Vagina (tissue), 2 donors: ENCODE results near the gene MGMT. TPM values are rescaled to one million over a fixed set of nuclear protein-coding genes. Genes with fewer than 3 reads are reported as not detected.

ENCODE experiments used
- DNase-seq, 2 donors: peaks; one replicate each; pipeline ENCODE4 v3.0.0-alpha.2; 2017; ENCODE audit errors: extremely low spot score in 2 of 2
- H3K27ac ChIP-seq: fragments of 200-600 bp; sonication (generic); one replicate; pipeline ENCODE4 v1.5.1; 2019
- H3K27me3 ChIP-seq: fragments of 200-600 bp; sonication (generic); one replicate; pipeline ENCODE4 v1.5.1; 2019
- H3K36me3 ChIP-seq, 2 donors: fragments of 200-600 bp; sonication (generic); one replicate each; pipeline ENCODE4 v1.5.1; 2017 to 2019
- H3K4me1 ChIP-seq: fragments of 200-600 bp; sonication (generic); one replicate; pipeline ENCODE4 v1.5.1; 2019
- H3K4me3 ChIP-seq, 2 donors: fragments of 200-600 bp; sonication (generic); 1 replicate in 1 of 2; 2 replicates in 1 of 2; pipeline ENCODE4 v1.5.1; 2016 to 2019
- H3K9me3 ChIP-seq: fragments of 200-600 bp; sonication (generic); one replicate; pipeline ENCODE4 v1.5.1; 2019
- POLR2A ChIP-seq, 2 donors: fragments of 450-650 bp; IDR thresholded peaks; one replicate each; pipeline ENCODE4 v1.6.1; 2017; ENCODE audit warnings: antibody characterized with exemption in 2 of 2, mild to moderate bottlenecking in 2 of 2, moderate library complexity in 2 of 2
- POLR2AphosphoS5 ChIP-seq, 2 donors: sonication (generic); formaldehyde crosslinking; IDR thresholded peaks; one replicate each; pipeline ENCODE4 v1.9.0; 2017; ENCODE audit warnings: antibody characterized with exemption in 2 of 2, mild to moderate bottlenecking in 2 of 2, low read depth in 1 of 2; ENCODE audit not compliant: insufficient read depth in 1 of 2
- intact Hi-C: fragments of 100-400 bp; cut with DNase I; formaldehyde crosslinking; loops from one replicate; pipeline ENCODE4 v1.15.1; 2023
- total RNA-seq: library from RNA; depleted of rRNA; stranded (reverse); fragments of >200 nt; gene quantifications from one replicate; pipeline ENCODE4 v1.2.3, GENCODE V29; 2016
- TF ChIP-seq, protein P1 (sequence below), 3 experiments: fragments of 450-650 bp in 2 of 3; fragments of 200-600 bp in 1 of 3; sonication (generic) in 1 of 3; IDR thresholded peaks; one replicate each; pipeline ENCODE4 v1.5.1; 2017 to 2019; ENCODE audit warnings: antibody characterized with exemption in 3 of 3, mild to moderate bottlenecking in 2 of 3, moderate library complexity in 2 of 3

Gene MGMT
- total RNA-seq, 1 donor from 2014 or later = 16.0 TPM

DNA sequence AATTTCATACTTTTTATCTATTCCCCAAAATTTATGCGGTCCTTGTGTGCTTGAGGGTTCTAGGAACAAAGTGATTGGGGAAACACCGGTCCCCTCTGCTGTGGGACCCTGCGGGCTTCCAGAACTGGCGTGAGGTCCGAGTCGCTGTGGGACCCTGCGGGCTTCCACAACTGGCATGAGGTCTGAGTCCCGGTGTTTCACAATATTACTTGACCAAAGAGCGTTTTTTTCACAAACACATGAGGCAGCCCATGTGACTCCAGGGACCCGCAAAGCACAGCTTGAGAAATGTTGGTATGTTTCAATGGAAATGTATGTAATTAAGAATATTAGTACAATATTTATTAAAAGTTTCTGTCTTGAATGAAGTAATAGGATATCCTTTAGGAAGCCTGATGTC, 212.2 kb downstream of the MGMT start:
- TF ChIP-seq POLR2AphosphoS5 (IDR thresholded peaks at IDR 0.05; ENCODE audit: insufficient read depth in 1 of 2, low read depth in 1 of 2) (no peak), POLR2A (IDR thresholded peaks at IDR 0.05) (no peak)
- TF ChIP-seq, protein P1, sequence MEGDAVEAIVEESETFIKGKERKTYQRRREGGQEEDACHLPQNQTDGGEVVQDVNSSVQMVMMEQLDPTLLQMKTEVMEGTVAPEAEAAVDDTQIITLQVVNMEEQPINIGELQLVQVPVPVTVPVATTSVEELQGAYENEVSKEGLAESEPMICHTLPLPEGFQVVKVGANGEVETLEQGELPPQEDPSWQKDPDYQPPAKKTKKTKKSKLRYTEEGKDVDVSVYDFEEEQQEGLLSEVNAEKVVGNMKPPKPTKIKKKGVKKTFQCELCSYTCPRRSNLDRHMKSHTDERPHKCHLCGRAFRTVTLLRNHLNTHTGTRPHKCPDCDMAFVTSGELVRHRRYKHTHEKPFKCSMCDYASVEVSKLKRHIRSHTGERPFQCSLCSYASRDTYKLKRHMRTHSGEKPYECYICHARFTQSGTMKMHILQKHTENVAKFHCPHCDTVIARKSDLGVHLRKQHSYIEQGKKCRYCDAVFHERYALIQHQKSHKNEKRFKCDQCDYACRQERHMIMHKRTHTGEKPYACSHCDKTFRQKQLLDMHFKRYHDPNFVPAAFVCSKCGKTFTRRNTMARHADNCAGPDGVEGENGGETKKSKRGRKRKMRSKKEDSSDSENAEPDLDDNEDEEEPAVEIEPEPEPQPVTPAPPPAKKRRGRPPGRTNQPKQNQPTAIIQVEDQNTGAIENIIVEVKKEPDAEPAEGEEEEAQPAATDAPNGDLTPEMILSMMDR (IDR thresholded peaks at IDR 0.05) = no peak
- intact Hi-C loops = no loop called here
- peak in 1 of 2 donors; percentile 11 for DNase-seq

DNA sequence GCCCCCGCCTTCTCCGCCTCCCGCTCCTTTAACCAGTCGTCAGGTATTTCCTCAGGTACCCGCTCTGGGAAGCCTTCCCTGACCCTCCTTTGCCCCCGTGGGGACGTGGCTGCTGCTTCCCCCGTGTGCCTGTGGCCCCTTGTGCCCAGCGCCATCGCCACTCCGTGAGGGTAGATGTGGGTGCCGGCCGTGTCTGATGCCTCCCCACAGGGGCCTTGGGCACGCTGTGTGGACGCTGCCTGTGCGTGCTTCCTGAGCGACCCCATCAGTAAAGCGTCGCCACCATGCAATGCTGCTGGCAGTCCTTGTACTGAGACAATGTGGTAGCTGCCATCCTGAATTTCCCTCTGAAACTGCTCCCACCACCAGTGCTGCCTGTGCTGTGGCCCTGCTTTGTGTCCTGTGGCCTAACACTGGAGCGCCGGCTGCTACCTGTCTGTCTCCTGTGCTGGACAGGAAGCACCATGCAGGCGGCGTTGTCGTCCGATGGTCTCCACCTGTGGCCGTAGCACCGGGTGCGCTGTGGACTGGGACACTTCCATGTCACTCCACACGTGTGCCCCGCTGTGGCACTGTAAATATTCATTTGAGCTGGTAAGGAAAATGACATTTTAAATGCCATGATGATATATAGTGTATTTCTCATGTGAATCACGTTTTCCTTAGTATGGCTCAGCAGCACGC, 213.8 kb downstream of the MGMT start:
- Histone ChIP-seq H3K27me3 (no peaks in the 10 kb centered on the region), H3K4me1 (no peaks in the 10 kb centered on the region), H3K36me3 (no peaks in the 10 kb centered on the region), H3K27ac (no peak overlapping the region), H3K4me3 (no peak overlapping the region), H3K9me3 (no peaks in the 10 kb centered on the region)
- no peak for TF ChIP-seq POLR2A (IDR thresholded peaks at IDR 0.05)
- no peak for TF ChIP-seq POLR2AphosphoS5 (IDR thresholded peaks at IDR 0.05; ENCODE audit: insufficient read depth in 1 of 2, low read depth in 1 of 2)
- TF ChIP-seq, protein P1 (IDR thresholded peaks at IDR 0.05) = no peak
- intact Hi-C loops = no loop called here
- DNase-seq = peak in 1 of 2 donors; percentile 47

More for the DNA sequence above, 212.2 kb downstream of the MGMT start:
- Histone ChIP-seq H3K27ac (no peak overlapping the region), H3K27me3 (no peaks in the 10 kb centered on the region), H3K4me3 (no peak overlapping the region), H3K9me3 (no peaks in the 10 kb centered on the region), H3K36me3 (no peaks in the 10 kb centered on the region), H3K4me1 (no peaks in the 10 kb centered on the region)

DNA sequence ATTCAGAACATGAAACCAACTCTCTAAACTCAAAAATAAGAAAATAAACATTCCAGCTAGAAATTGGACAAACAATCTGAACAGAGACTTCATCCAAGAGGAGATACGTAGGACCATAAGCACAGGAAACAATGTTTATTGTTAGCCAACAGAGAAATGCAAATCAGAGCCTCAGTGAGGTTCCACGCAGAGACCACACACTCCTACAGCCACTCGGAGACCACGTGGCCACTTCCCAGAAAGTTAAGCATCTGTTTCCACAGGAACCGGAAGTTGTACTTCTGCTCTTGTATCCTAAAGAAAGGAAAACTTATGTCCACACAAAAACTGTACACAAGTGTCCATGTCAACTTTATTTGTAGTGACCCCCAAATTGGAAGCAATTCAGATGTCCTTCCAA, 214.8 kb downstream of the MGMT start:
- H3K27ac ChIP-seq = no peak overlapping the region
- TF ChIP-seq, protein P1 (IDR thresholded peaks at IDR 0.05) = no peak
- TF ChIP-seq POLR2AphosphoS5 (IDR thresholded peaks at IDR 0.05; ENCODE audit: insufficient read depth in 1 of 2, low read depth in 1 of 2) (no peak), POLR2A (IDR thresholded peaks at IDR 0.05) (no peak)
- DNase-seq = peak in 1 of 2 donors; percentile 6

DNA sequence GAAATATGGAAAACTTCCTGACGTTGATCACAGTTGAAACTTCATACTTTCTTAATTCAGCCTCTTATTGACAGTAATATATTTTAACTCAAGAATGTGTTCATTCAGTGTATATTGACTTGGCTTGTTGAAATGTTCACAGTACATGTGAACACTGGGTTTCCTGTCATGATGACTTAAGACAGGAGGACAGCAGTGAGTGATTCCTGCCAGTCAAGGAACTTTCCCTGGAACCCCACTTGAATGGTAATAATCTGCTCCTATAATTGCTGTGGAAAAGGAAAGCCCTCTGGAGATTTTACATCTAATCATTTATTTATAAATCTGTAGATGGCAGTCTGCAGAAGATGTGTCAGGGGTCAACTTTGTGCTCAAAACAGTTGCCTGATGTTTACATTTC, 216.5 kb downstream of the MGMT start:
- no peak for DNase-seq
- no peaks in the 10 kb centered on the region for H3K9me3 ChIP-seq
- TF ChIP-seq, protein P1 (IDR thresholded peaks at IDR 0.05) = no peak
- no peak for TF ChIP-seq POLR2A (IDR thresholded peaks at IDR 0.05)
- H3K4me3 ChIP-seq = no peak overlapping the region
- no peaks in the 10 kb centered on the region for H3K4me1 ChIP-seq
- intact Hi-C loops = no loop called here
- no peak overlapping the region for H3K27ac ChIP-seq
- H3K36me3 ChIP-seq = no peaks in the 10 kb centered on the region
- H3K27me3 ChIP-seq = no peaks in the 10 kb centered on the region

More for the DNA sequence above, 214.8 kb downstream of the MGMT start:
- H3K36me3 ChIP-seq = no peaks in the 10 kb centered on the region
- intact Hi-C loops = no loop called here
- no peak overlapping the region for H3K4me3 ChIP-seq
- no peaks in the 10 kb centered on the region for H3K27me3 ChIP-seq
- H3K9me3 ChIP-seq = no peaks in the 10 kb centered on the region
- H3K4me1 ChIP-seq = no peaks in the 10 kb centered on the region

DNA sequence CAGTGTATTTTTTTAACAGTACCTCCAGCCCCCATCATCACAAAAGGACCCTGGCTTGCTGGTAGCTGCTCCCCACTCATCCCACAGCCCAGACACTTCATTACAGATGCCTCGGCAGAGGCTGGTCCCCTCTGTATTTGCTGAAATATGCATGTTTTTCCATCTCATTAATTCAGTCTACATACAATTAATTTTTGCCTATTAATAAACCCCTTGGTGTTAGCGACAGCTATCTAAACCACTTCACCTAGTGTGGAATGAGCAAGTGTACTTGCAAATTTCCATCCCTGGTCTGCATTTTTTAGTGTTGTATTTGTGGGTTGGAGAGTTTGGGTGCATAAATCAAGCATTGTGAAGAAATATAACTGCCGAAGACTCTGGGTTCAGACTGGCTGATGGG, 216.9 kb downstream of the MGMT start:
- H3K27me3 ChIP-seq = no peaks in the 10 kb centered on the region
- no peak for TF ChIP-seq POLR2A (IDR thresholded peaks at IDR 0.05)
- TF ChIP-seq POLR2AphosphoS5 (IDR thresholded peaks at IDR 0.05; ENCODE audit: insufficient read depth in 1 of 2, low read depth in 1 of 2) = no peak
- TF ChIP-seq, protein P1 (IDR thresholded peaks at IDR 0.05) = no peak
- DNase-seq = no peak
- no peaks in the 10 kb centered on the region for H3K9me3 ChIP-seq
- no peaks in the 10 kb centered on the region for H3K36me3 ChIP-seq
- no peak overlapping the region for H3K4me3 ChIP-seq
- H3K27ac ChIP-seq = no peak overlapping the region
- H3K4me1 ChIP-seq = no peaks in the 10 kb centered on the region
- intact Hi-C loops = no loop called here
